NCI-H345 (cell line): Measurements from ENCODE around the gene AMDHD2.
"Not testable (repeated sequence)": the region's sequence is repeated elsewhere in the genome, so short reads cannot be mapped to it uniquely, and the experiment has no call there.

ENCODE experiments used
- DNase-seq: peaks from one replicate; lab custom pipeline; 2025; lab: John Stamatoyannopoulos, UW

The AMDHD2 gene

GRCh38 chr16:2533912-2534311 is 13.7 kb downstream of the AMDHD2 start:
- DNase-seq, result no peak

DNA sequence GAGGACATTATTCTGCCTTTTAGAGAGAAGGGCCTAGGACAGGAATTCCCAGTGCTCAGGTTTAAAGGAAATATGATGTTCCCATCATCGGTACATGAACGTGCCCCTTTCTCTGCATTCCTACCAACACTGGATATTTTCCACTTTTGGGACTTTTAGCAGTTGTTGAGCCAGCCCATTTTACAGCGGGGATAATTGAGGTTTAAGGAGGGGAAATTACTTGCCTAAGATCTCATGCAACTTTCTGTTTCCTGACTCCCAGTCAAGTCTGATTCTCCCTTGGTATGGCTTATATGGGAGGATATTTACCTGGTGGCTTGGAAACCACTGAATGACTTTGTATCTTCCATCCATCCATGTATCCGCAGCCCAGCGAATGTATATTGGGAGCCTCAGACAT is 14.2 kb downstream of the AMDHD2 start:
- DNase-seq, result not testable (repeated sequence)

GRCh38 chr16:2535625-2536013 is 15.4 kb downstream of the AMDHD2 start:
- DNase-seq, result no peak

GRCh38 chr16:2537451-2538379 is 17.5 kb downstream of the AMDHD2 start, which contains the start of gene PDPK1:
Gene PDPK1, plus strand, starts transcription at chr16:2538021. Its CDS starts 92 bp downstream, at chr16:2538113.
- DNase-seq, result peak; percentile 98

GRCh38 chr16:2539192-2539844 is 19.1 kb downstream of the AMDHD2 start:
- not testable (repeated sequence) for DNase-seq

GRCh38 chr16:2539845-2540458 is 19.8 kb downstream of the AMDHD2 start:
- DNase-seq, result not testable (repeated sequence)

GRCh38 chr16:2540912-2541311 is 20.7 kb downstream of the AMDHD2 start:
- not testable (repeated sequence) for DNase-seq

DNA sequence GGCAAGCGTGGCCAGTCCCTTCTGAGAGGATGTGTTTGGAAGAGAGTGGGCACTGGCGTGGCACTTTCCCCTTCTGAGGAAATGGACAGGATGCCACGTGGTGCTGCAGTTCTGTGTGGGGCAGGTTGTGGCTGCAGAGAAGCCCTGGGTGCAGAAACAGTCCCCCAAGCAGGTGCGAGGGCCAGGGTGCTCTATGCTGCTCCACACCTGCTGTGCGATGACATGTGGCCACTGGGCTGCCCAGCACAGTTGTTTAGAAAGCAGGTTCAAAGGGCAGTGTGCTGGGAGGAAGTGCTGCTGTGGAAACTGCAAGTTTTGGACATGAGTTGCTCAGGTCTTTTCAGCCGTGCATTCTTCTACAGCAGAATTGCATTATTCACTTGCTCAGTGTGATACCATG is 21.2 kb downstream of the AMDHD2 start:
- not testable (repeated sequence) for DNase-seq

DNA sequence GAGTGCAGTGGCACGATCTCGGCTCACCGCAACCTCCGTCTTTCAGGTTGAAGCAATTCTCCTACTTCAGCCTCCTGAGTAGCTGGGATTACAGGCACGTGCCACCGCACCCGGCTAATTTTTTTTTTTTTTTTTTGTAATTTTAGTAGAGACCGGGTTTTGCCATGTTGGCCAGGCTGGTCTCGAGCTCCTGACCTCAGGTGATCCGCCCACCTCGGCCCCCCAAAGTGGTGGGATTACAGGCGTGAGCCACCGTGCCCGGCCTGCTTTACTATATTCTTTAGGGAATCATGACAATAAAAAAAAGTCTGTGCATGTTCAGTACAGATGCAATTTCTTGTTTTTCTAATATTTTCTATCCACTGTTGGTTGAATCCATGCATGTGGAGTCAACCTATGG is 23.6 kb downstream of the AMDHD2 start:
- not testable (repeated sequence) for DNase-seq

DNA sequence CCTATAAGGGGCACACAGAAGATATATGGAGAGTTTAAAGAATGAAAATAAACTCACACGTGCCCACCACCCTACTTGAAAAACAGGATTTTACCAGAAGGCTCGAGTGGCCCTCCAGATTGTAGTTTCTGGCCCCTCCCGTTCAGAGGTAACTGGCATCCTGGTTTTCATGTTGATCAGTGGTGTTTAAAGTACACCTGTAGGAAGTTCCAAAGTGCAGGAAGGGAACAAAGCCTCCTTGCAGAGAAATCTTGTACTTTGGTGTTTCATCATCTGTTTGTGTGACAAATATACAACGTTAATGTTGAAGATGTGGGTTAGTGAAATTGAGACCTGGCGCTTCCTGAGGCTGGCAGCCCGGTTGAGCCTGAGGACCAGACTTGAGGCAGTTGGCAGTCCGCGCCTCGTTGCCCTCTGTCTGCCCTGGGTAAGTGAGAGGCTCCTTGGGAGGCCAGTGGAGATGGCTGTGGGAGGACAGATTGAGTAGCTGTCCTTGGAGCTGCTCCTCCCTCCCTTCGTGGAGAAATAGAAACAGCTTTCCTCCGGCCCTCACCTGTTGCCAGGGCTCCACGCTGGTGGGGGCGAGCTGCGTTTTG is 30.2 kb downstream of the AMDHD2 start:
- not testable (repeated sequence) for DNase-seq

- not testable (repeated sequence) for DNase-seq
These were observed 31.3 kb downstream of the AMDHD2 start for GRCh38 chr16:2551420-2551889.

DNA sequence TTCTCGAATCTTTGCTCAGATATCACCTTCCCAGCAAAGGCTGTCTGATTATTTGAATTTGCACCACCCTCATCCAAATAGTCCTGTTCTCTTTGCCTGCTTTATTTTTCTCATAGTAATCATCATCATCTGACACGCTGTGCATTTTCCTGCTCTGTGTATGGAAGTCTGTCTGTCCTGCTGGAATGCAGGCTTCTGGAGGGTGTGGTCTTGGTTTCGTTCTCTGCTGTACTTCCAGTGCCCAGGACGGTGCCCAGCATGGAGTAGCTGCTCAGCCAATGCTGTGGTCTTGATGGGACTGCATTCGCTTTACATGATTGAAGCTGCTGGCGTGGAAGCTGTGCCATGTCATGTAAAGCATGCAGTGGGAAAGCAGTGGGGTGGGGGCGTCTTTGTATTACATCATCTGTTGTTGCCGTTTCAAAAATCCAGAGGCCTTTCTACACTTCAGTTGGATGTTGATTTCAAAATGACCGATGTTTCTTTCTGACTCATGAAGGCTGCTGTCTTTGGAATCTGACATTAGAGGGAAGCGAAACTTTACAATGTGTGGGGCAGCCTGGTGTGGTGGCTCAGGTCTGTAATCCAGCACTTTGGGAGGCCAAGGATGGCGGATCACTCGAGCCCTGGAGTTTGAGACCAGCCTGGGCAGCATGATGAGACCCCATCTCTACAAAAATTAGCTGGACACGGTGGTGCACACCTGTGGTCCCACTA is 34.7 kb downstream of the AMDHD2 start:
- DNase-seq, result not testable (repeated sequence)

DNA sequence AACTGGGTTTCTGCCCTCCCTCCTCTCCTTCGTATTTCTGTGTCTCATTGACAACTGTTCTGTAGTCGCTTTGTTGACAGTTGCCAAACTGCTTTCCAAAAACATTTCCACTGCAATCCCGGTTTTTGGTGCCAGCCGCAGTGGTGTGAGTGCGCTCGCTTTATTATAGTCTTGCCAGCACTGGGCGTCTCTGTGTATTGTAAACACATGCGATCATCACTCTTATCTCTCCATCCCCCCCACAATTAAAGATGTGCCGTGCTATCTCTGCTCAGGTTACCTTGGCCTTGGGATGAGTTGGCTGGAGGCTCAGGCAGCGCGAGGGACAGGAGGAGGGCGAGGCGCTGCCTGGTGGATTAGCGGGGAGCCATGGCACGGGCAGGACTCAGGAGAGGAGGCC is 37.0 kb downstream of the AMDHD2 start:
- not testable (repeated sequence) for DNase-seq

DNA sequence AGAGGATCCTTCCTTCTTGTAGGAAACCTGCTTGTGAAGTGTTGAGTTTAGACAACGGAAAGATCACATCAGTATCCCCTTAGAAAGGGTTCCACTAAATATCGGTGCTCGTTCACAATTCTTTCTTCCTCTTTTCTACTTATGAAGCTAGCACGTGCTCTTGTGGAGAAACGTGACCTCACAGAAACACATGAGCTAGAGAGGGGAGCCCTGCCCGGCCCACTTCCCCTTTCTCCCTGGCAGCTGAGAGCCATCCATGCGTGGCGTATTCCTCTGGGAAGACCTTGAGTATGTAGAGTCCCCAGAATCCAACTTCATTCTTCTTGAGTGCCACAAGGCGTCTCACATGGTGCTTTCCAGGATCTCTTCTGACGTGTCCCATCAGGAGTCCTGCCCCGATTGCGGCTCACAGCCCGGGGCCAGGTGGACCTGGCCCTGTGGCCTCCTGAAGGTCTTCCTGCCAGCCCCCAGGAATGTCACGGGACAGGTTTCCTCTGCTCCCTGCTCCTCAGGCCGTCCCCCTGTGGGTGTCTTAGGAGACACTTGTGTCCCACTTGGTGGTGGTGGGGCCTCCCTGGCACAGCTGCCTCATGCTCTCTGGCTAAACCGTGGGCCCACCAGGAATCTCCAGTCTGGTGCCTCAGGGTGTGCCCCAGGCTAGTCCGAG is 40.1 kb downstream of the AMDHD2 start:
- not testable (repeated sequence) for DNase-seq

DNA sequence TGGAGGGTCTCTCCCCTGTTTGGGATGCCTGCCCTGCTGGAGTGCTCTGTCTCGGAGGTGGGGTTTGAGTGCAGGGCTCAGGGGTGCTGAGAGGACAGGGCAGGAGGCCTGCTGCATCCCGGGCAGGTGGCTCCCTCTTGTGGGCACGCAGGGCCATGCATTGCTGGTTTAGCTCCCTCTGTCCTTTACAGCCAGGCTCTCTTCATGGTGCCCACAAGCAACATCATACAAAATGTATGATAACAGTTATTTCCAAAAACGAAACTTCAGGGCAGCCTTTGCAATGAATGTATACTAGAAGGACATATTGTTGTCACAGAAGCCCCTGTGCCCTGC is 40.6 kb downstream of the AMDHD2 start:
- DNase-seq, result not testable (repeated sequence)

DNA sequence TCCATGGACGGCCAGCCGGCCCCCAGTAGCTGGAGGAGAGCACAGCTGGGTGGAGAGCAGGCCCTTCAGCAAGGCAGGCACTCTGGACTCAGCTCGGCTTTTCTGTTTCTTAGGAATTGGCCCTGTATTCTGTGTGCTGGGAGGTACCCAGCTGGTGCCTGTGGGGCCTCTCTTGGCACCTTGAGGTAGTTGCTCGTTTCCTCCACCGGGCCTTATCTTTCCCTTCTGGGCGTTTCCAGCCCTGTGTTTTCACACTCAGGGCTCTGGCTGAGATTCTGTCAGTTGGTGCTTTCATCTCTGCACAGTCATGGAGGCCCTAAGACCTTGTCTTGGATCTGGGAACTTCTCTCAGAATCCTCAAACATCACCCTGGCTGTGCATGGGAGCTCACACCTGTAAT is 47.3 kb downstream of the AMDHD2 start:
- not testable (repeated sequence) for DNase-seq

DNA sequence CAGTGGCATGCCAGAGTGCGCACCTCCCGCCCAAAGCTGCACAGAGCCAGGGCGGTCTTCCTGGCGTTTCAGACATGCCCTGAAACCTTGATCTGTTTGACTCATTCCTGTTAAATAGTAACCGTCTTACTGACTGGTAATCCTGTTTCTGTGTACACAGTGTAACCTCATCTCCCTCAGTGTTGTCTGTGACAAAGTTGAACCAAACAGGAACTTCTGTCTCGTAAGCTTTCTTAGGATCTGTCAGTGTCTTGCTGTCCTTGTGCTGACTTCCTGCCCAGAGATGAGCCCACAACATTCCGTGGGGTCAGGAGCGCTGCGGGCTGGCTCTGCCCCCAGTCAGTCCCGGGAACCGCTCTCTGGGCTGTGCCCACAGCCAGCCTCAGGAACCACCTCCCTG is 48.4 kb downstream of the AMDHD2 start:
- DNase-seq, result not testable (repeated sequence)

- DNase-seq, result not testable (repeated sequence)
These were observed 52.5 kb downstream of the AMDHD2 start for GRCh38 chr16:2572704-2573103.

DNA sequence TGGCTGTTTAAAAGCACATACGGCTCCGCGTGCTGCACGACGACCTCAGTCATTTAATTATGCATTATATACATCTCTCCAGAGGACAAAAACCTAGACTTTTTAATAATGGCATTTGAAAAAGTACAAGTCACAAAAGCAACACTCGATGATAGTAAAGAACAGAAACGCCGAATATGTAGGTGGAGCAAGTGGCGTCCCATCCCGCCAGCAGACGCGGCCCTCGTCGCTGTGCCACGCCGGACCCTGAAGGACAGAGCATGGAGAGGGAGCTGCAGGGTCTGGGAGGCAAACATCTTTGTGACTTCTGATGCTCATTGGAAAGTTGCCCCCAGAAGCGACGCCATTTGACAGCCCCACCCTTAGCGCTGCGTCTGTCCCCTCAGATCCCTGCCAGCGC is 55.7 kb downstream of the AMDHD2 start:
- DNase-seq, result not testable (repeated sequence)

DNA sequence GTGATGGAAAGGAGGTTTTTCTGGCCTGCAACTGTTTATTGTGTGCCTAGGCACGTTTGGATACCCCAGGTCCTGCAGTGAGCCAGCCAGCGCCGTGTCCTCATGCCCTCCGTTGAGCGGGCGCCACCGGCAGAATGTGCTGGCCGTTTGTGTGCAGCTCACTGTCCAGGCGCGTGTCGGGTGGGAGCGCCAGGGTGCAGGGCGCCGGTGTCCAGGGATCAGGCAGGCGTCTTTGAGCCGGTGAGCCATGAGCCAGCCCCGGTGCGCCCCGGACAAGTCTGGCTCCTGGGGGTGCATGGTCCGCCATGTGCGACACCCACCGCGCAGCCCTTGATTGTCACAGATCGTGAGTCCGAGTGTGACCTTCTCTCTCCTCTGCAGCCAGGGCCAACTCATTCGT is 56.9 kb downstream of the AMDHD2 start:
- not testable (repeated sequence) for DNase-seq

DNA sequence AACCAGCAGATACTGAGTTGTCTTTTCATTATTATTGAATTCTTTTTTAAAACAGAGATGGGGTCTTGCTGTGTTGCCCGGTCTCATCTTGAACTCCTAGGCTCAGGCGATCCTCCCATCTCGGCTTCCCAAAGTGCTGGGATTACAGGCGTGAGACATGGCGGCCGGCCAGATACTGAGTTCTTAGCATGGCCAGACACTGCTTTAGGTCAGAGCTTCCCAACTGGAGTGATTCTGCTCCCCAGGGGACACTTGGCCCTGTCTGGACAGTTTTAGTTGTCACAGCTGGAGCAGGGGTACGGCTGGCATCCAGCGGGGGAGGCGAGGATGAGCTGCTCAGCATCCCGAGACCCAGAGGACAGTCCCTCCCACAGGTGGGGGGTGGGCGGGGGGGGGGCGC is 58.7 kb downstream of the AMDHD2 start:
- DNase-seq, result not testable (repeated sequence)
